ENCODE data around the gene KANSL1. TPM values are rescaled to one million over a fixed set of nuclear protein-coding genes. Genes with fewer than 3 reads are reported as not detected.

KANSL1 gene
- total RNA-seq, 1 donor from 2014 or later, result 122 TPM

GRCh38 chr17:46028981-46029565 is 164.2 kb downstream of the KANSL1 start:
- Histone ChIP-seq H3K4me1 (no peaks in the 10 kb centered on the region), H3K36me3 (peaks cover 0 to 40% of the 10 kb centered on the region in 2 donors), H3K9me3 (no peaks in the 10 kb centered on the region), H3K27ac (no peak overlapping the region), H3K4me3 (no peak overlapping the region), H3K27me3 (no peaks in the 10 kb centered on the region)
- no peak for TF ChIP-seq POLR2AphosphoS5 (IDR thresholded peaks at IDR 0.05; ENCODE audit: insufficient read depth in 1 of 2, low read depth in 1 of 2)
- no peak for TF ChIP-seq POLR2A (IDR thresholded peaks at IDR 0.05)
- TF ChIP-seq CTCF (IDR thresholded peaks at IDR 0.05), result no peak
- intact Hi-C loops (cut with DNase I), result no loop called here
- no peak for DNase-seq (ENCODE audit: extremely low spot score in 2 of 2)

DNA sequence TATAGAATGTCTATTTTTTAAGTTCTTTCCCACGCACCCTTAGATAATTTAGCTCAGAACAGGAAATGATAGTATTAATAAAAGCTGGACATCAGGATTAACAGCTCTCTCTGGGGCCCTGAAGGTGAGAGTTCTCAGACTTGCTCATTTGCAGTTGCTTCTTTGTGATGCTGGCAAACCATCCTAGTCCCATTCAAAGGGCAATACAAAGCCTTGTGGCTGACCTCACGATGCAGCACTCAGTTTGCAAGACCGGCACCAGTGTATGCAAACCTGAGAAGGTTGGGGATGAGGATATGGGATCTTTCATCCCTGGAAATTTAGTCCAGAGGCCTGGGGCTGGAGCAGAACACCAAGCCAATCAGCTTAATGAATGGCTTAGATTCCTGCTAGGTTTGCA is 164.9 kb downstream of the KANSL1 start:
- Histone ChIP-seq H3K4me1 (no peaks in the 10 kb centered on the region), H3K9me3 (no peaks in the 10 kb centered on the region), H3K36me3 (peaks cover 0 to 33% of the 10 kb centered on the region in 2 donors), H3K27me3 (no peaks in the 10 kb centered on the region), H3K4me3 (no peak overlapping the region), H3K27ac (no peak overlapping the region)
- intact Hi-C loops (cut with DNase I), result no loop called here
- TF ChIP-seq POLR2A (IDR thresholded peaks at IDR 0.05), result no peak
- TF ChIP-seq CTCF (IDR thresholded peaks at IDR 0.05), result no peak
- no peak for TF ChIP-seq POLR2AphosphoS5 (IDR thresholded peaks at IDR 0.05; ENCODE audit: insufficient read depth in 1 of 2, low read depth in 1 of 2)
- DNase-seq (ENCODE audit: extremely low spot score in 2 of 2), result no peak

DNA sequence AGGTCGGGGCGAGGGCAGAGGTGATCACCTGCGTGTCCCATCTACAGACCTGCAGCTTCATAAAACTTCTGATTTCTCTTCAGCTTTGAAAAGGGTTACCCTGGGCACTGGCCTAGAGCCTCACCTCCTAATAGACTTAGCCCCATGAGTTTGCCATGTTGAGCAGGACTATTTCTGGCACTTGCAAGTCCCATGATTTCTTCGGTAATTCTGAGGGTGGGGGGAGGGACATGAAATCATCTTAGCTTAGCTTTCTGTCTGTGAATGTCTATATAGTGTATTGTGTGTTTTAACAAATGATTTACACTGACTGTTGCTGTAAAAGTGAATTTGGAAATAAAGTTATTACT is 165.3 kb downstream of the KANSL1 start:
- Histone ChIP-seq H3K9me3 (no peaks in the 10 kb centered on the region), H3K4me3 (no peak overlapping the region), H3K27me3 (no peaks in the 10 kb centered on the region), H3K36me3 (peaks cover 0 to 29% of the 10 kb centered on the region in 2 donors), H3K27ac (no peak overlapping the region), H3K4me1 (no peaks in the 10 kb centered on the region)
- TF ChIP-seq POLR2AphosphoS5 (IDR thresholded peaks at IDR 0.05; ENCODE audit: insufficient read depth in 1 of 2, low read depth in 1 of 2) (no peak), POLR2A (IDR thresholded peaks at IDR 0.05) (no peak), CTCF (IDR thresholded peaks at IDR 0.05) (no peak)
- intact Hi-C loops (cut with DNase I), result no loop called here
- no peak for DNase-seq (ENCODE audit: extremely low spot score in 2 of 2)

DNA sequence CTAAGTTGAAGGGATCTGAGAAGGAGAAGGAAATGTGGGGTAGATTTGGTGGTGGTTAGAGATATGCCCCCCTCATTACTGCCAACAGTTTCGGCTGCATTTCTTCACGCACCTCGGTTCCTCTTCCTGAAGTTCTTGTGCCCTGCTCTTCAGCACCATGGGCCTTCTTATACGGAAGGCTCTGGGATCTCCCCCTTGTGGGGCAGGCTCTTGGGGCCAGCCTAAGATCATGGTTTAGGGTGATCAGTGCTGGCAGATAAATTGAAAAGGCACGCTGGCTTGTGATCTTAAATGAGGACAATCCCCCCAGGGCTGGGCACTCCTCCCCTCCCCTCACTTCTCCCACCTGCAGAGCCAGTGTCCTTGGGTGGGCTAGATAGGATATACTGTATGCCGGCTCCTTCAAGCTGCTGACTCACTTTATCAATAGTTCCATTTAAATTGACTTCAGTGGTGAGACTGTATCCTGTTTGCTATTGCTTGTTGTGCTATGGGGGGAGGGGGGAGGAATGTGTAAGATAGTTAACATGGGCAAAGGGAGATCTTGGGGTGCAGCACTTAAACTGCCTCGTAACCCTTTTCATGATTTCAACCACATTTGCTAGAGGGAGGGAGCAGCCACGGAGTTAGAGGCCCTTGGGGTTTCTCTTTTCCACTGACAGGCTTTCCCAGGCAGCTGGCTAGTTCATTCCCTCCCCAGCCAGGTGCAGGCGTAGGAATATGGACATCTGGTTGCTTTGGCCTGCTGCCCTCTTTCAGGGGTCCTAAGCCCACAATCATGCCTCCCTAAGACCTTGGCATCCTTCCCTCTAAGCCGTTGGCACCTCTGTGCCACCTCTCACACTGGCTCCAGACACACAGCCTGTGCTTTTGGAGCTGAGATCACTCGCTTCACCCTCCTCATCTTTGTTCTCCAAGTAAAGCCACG is 165.9 kb downstream of the KANSL1 start:
- DNase-seq (ENCODE audit: extremely low spot score in 2 of 2), result no peak
- no peaks in the 10 kb centered on the region for H3K27me3 ChIP-seq
- peaks cover 0 to 23% of the 10 kb centered on the region in 2 donors for H3K36me3 ChIP-seq
- no peak overlapping the region for H3K4me3 ChIP-seq
- TF ChIP-seq POLR2A (IDR thresholded peaks at IDR 0.05) (no peak), POLR2AphosphoS5 (IDR thresholded peaks at IDR 0.05; ENCODE audit: insufficient read depth in 1 of 2, low read depth in 1 of 2) (no peak), CTCF (IDR thresholded peaks at IDR 0.05) (no peak)
- intact Hi-C loops (cut with DNase I), result no loop called here
- H3K4me1 ChIP-seq, result no peaks in the 10 kb centered on the region
- H3K9me3 ChIP-seq, result no peaks in the 10 kb centered on the region
- H3K27ac ChIP-seq, result no peak overlapping the region

All from vagina (tissue), 2 donors.